ENCODE data around the gene POLR1G.

Gene POLR1G

GRCh38 chr19:45443462-45444317 lies 37.2 kb downstream of the POLR1G start:
- Mint-ChIP-seq H3K27me3 (no peaks in the 10 kb centered on the region), H3K4me1 (ENCODE audit: low read depth) (peaks cover 56% of the 10 kb centered on the region), H3K36me3 (ENCODE audit: low read depth) (peaks cover 4% of the 10 kb centered on the region), H3K4me3 (peak overlapping the region; percentile 80), H3K9me3 (no peaks in the 10 kb centered on the region), H3K27ac (peak overlapping the region; percentile 77)

GRCh38 chr19:45444318-45445041 lies 38.0 kb downstream of the POLR1G start:
- Mint-ChIP-seq H3K27me3 (no peaks in the 10 kb centered on the region), H3K4me1 (ENCODE audit: low read depth) (peaks cover 62% of the 10 kb centered on the region), H3K4me3 (peak overlapping the region; percentile 80), H3K36me3 (ENCODE audit: low read depth) (peaks cover 4% of the 10 kb centered on the region), H3K9me3 (no peaks in the 10 kb centered on the region), H3K27ac (peak overlapping the region; percentile 70)

GRCh38 chr19:45445139-45445538 lies 38.7 kb downstream of the POLR1G start:
- Mint-ChIP-seq H3K36me3 (ENCODE audit: low read depth) (peaks cover 4% of the 10 kb centered on the region), H3K27me3 (no peaks in the 10 kb centered on the region), H3K4me3 (peak overlapping the region; percentile 77), H3K4me1 (ENCODE audit: low read depth) (peaks cover 66% of the 10 kb centered on the region), H3K27ac (no peak overlapping the region), H3K9me3 (no peaks in the 10 kb centered on the region)

GRCh38 chr19:45446295-45446694 lies 39.9 kb downstream of the POLR1G start:
- Mint-ChIP-seq H3K36me3 (ENCODE audit: low read depth) (peaks cover 4% of the 10 kb centered on the region), H3K4me1 (ENCODE audit: low read depth) (peaks cover 62% of the 10 kb centered on the region), H3K9me3 (no peaks in the 10 kb centered on the region), H3K27ac (no peak overlapping the region), H3K4me3 (no peak overlapping the region), H3K27me3 (no peaks in the 10 kb centered on the region)

GRCh38 chr19:45446944-45447343 lies 40.5 kb downstream of the POLR1G start:
- Mint-ChIP-seq H3K27ac (no peak overlapping the region), H3K4me1 (ENCODE audit: low read depth) (peaks cover 68% of the 10 kb centered on the region), H3K36me3 (ENCODE audit: low read depth) (peaks cover 4% of the 10 kb centered on the region), H3K27me3 (no peaks in the 10 kb centered on the region), H3K4me3 (no peak overlapping the region), H3K9me3 (no peaks in the 10 kb centered on the region)

- H3K4me3 Mint-ChIP-seq = peak overlapping the region; percentile 33
- peak overlapping the region; percentile 9 for H3K27ac Mint-ChIP-seq
- peaks cover 4% of the 10 kb centered on the region for H3K36me3 Mint-ChIP-seq (ENCODE audit: low read depth)
- H3K4me1 Mint-ChIP-seq (ENCODE audit: low read depth) = peaks cover 61% of the 10 kb centered on the region
- H3K9me3 Mint-ChIP-seq = no peaks in the 10 kb centered on the region
- H3K27me3 Mint-ChIP-seq = no peaks in the 10 kb centered on the region
These were observed 41.9 kb downstream of the POLR1G start for GRCh38 chr19:45448425-45448756.

GRCh38 chr19:45448887-45449299 lies 42.4 kb downstream of the POLR1G start:
- H3K27ac Mint-ChIP-seq = peak overlapping the region; percentile 74
- H3K4me3 Mint-ChIP-seq = peak overlapping the region; percentile 97
- peaks cover 58% of the 10 kb centered on the region for H3K4me1 Mint-ChIP-seq (ENCODE audit: low read depth)
- no peaks in the 10 kb centered on the region for H3K9me3 Mint-ChIP-seq
- no peaks in the 10 kb centered on the region for H3K27me3 Mint-ChIP-seq
- H3K36me3 Mint-ChIP-seq (ENCODE audit: low read depth) = peaks cover 4% of the 10 kb centered on the region

- Mint-ChIP-seq H3K36me3 (ENCODE audit: low read depth) (peaks cover 4% of the 10 kb centered on the region), H3K4me1 (ENCODE audit: low read depth) (peaks cover 56% of the 10 kb centered on the region), H3K4me3 (peak overlapping the region; percentile 97), H3K27ac (peak overlapping the region; percentile 99), H3K9me3 (no peaks in the 10 kb centered on the region), H3K27me3 (no peaks in the 10 kb centered on the region)
These were observed 43.5 kb downstream of the POLR1G start for GRCh38 chr19:45450012-45450333.

GRCh38 chr19:45451131-45451849 lies 44.8 kb downstream of the POLR1G start:
- Mint-ChIP-seq H3K27ac (peak overlapping the region; percentile 91), H3K4me1 (ENCODE audit: low read depth) (peaks cover 59% of the 10 kb centered on the region), H3K4me3 (peak overlapping the region; percentile 83), H3K36me3 (ENCODE audit: low read depth) (peaks cover 4% of the 10 kb centered on the region), H3K27me3 (no peaks in the 10 kb centered on the region), H3K9me3 (no peaks in the 10 kb centered on the region)

- H3K4me1 Mint-ChIP-seq (ENCODE audit: low read depth) = peaks cover 61% of the 10 kb centered on the region
- H3K27me3 Mint-ChIP-seq = no peaks in the 10 kb centered on the region
- peaks cover 4% of the 10 kb centered on the region for H3K36me3 Mint-ChIP-seq (ENCODE audit: low read depth)
- H3K9me3 Mint-ChIP-seq = no peaks in the 10 kb centered on the region
- peak overlapping the region; percentile 91 for H3K27ac Mint-ChIP-seq
- peak overlapping the region; percentile 83 for H3K4me3 Mint-ChIP-seq
These were observed 45.5 kb downstream of the POLR1G start for GRCh38 chr19:45451850-45452387.

GRCh38 chr19:45455707-45456499 lies 49.5 kb downstream of the POLR1G start:
- Mint-ChIP-seq H3K36me3 (ENCODE audit: low read depth) (no peaks in the 10 kb centered on the region), H3K27me3 (no peaks in the 10 kb centered on the region), H3K4me1 (ENCODE audit: low read depth) (peaks cover 37% of the 10 kb centered on the region), H3K9me3 (no peaks in the 10 kb centered on the region), H3K27ac (peak overlapping the region; percentile 90), H3K4me3 (peak overlapping the region; percentile 49)

- Mint-ChIP-seq H3K36me3 (ENCODE audit: low read depth) (no peaks in the 10 kb centered on the region), H3K9me3 (no peaks in the 10 kb centered on the region), H3K27ac (peak overlapping the region; percentile 90), H3K4me3 (peak overlapping the region; percentile 49), H3K4me1 (ENCODE audit: low read depth) (peaks cover 32% of the 10 kb centered on the region), H3K27me3 (no peaks in the 10 kb centered on the region)
These were observed 50.0 kb downstream of the POLR1G start for GRCh38 chr19:45456500-45456815.

- Mint-ChIP-seq H3K27ac (no peak overlapping the region), H3K9me3 (no peaks in the 10 kb centered on the region), H3K36me3 (ENCODE audit: low read depth) (no peaks in the 10 kb centered on the region), H3K27me3 (no peaks in the 10 kb centered on the region), H3K4me1 (ENCODE audit: low read depth) (peaks cover 23% of the 10 kb centered on the region), H3K4me3 (no peak overlapping the region)
These were observed 51.3 kb downstream of the POLR1G start for GRCh38 chr19:45457776-45458175.
